Spleen (tissue), 13 donors: ENCODE measurements around the gene DUSP22. TPM values are rescaled to one million over a fixed set of nuclear protein-coding genes. Genes with fewer than 3 reads are reported as not detected.
"Not testable (repeated sequence)": the region's sequence is repeated elsewhere in the genome, so short reads cannot be mapped to it uniquely, and the experiment has no call there.

Experiments used
- DNase-seq: peaks from one replicate; pipeline ENCODE4 v3.0.0-alpha.2; 2020
- H3K27ac ChIP-seq, 8 donors: fragments of 200-600 bp; sonication (generic) in 7 of 8; 1 replicate in 4 of 8; 2 replicates in 4 of 8; pipeline versions ENCODE4 v1.5.0 to v1.8.0; 2016 to 2021; ENCODE audit warnings: inconsistent platforms in 4 of 8, mild to moderate bottlenecking in 4 of 8, moderate library complexity in 1 of 8
- H3K27me3 ChIP-seq, 7 donors: fragments of 200-600 bp; sonication (generic) in 6 of 7; replicated peaks in 1 of 7; 1 replicate in 4 of 7; 2 replicates in 3 of 7; pipeline versions ENCODE4 v1.5.0 to v1.8.0; 2016 to 2021; ENCODE audit warnings: inconsistent platforms in 3 of 7, mild to moderate bottlenecking in 1 of 7
- H3K36me3 ChIP-seq, 6 donors: fragments of 200-600 bp; sonication (generic) in 5 of 6; 1 replicate in 4 of 6; 2 replicates in 2 of 6; pipeline versions ENCODE4 v1.5.0 to v1.8.0; 2016 to 2021; ENCODE audit warnings: inconsistent platforms in 2 of 6
- H3K4me1 ChIP-seq, 6 donors: fragments of 200-600 bp; sonication (generic) in 5 of 6; 1 replicate in 3 of 6; 2 replicates in 3 of 6; pipeline versions ENCODE4 v1.5.0 to v1.8.0; 2016 to 2021; ENCODE audit warnings: inconsistent platforms in 3 of 6
- H3K4me3 ChIP-seq, 8 donors: fragments of 200-600 bp; sonication (generic) in 7 of 8; 1 replicate in 4 of 8; 2 replicates in 4 of 8; pipeline versions ENCODE4 v1.5.0 to v1.8.0; 2016 to 2021; ENCODE audit warnings: inconsistent platforms in 4 of 8, mild to moderate bottlenecking in 4 of 8, moderate library complexity in 2 of 8
- H3K9me3 ChIP-seq, 8 donors: fragments of 200-600 bp; sonication (generic) in 7 of 8; 1 replicate in 4 of 8; 2 replicates in 4 of 8; pipeline versions ENCODE4 v1.5.0 to v1.8.0; 2016 to 2021; ENCODE audit warnings: inconsistent platforms in 4 of 8
- POLR2A ChIP-seq, 3 donors: fragments of 450-650 bp; IDR thresholded peaks; one replicate each; pipeline ENCODE4 v1.5.1; 2017; ENCODE audit warnings: antibody characterized with exemption in 3 of 3, mild to moderate bottlenecking in 1 of 3
- POLR2AphosphoS5 ChIP-seq, 3 donors: sonication (generic); formaldehyde crosslinking; IDR thresholded peaks; one replicate each; pipeline ENCODE4 v1.5.1; 2017; ENCODE audit warnings: antibody characterized with exemption in 3 of 3
- WGBS, 5 donors: extraction: QIAGEN DNeasy Blood & Tissue Kit in 3 of 5; methylation state at CpG; one replicate each; pipeline versions ENCODE4 v1.1.5 to v1.1.7; 2013 to 2018; 5-methylcytosine and 5-hydroxymethylcytosine counted together
- intact Hi-C: fragments of 100-400 bp; cut with DNase I; formaldehyde crosslinking; loops from one replicate; pipeline ENCODE4 v1.15.0; 2023; ENCODE audit warnings: low total_unique reads
- long read RNA-seq, 2 donors: transcript quantifications; one replicate each; lab custom pipeline, GENCODE V29; 2026
- polyA plus RNA-seq, 3 donors: library from polyadenylated mRNA; stranded (reverse); fragments of 200-250 nt; gene quantifications; one replicate each; pipeline ENCODE4 v1.2.1, GENCODE V29; 2013
- total RNA-seq, 7 donors: library from RNA; depleted of rRNA in 3 of 7; stranded (reverse); fragments of >200 nt in 3 of 7; fragmentation: NEBNext Ultra II Directional in 4 of 7; extraction: Animal tissue kit (Norgen Biotek cat#: 25700) in 4 of 7; gene quantifications; one replicate each; pipeline versions ENCODE4 v1.1.0 to v1.2.1, GENCODE V29; 2016 to 2021
- TF ChIP-seq, protein P1 (sequence below), 11 experiments: fragments of 200-600 bp in 7 of 11; fragments of 450-650 bp in 4 of 11; sonication (generic) in 4 of 11; IDR thresholded peaks in 8 of 11; conservative IDR thresholded peaks in 3 of 11; 1 replicate in 7 of 11; 2 replicates in 4 of 11; pipeline versions ENCODE4 v1.4.0 to v1.8.0; 2016 to 2021; ENCODE audit warnings: antibody characterized with exemption in 11 of 11, inconsistent platforms in 4 of 11, mild to moderate bottlenecking in 1 of 11
- donor health status: healthy with polysubstance abuse.
- donor health status: DM: no; HTN: no; CAD: no; lungs with moderate emphysema.
- donor health status: DM: no; HTN: no; CAD: no.
- donor health status: Bipolar disorder and iron deficiency.
- donor health status: healthy.
- donor health status: DM: no; HTN: no; CAD: no.
- donor health status: DM: yes; HTN: yes; CAD: no.

The DUSP22 gene
- total RNA-seq (100 to 1,000 TPM in 1 of 7 donors, 10 to 100 TPM in 6; 60.5 to 120 (median 75.5) TPM), polyA plus RNA-seq (10 to 100 TPM; 41.2 to 65.7 (median 46.8) TPM)
- long read RNA-seq, donor 1, partial matches to known transcripts: 0 of 10 reads
- long read RNA-seq, donor 1, other reads (novel, unspliced or antisense): 0 of 10 reads
- long read RNA-seq, donor 2, partial matches to known transcripts: 0 of 9 reads
- long read RNA-seq, donor 2, other reads (novel, unspliced or antisense): 0 of 9 reads

DNA sequence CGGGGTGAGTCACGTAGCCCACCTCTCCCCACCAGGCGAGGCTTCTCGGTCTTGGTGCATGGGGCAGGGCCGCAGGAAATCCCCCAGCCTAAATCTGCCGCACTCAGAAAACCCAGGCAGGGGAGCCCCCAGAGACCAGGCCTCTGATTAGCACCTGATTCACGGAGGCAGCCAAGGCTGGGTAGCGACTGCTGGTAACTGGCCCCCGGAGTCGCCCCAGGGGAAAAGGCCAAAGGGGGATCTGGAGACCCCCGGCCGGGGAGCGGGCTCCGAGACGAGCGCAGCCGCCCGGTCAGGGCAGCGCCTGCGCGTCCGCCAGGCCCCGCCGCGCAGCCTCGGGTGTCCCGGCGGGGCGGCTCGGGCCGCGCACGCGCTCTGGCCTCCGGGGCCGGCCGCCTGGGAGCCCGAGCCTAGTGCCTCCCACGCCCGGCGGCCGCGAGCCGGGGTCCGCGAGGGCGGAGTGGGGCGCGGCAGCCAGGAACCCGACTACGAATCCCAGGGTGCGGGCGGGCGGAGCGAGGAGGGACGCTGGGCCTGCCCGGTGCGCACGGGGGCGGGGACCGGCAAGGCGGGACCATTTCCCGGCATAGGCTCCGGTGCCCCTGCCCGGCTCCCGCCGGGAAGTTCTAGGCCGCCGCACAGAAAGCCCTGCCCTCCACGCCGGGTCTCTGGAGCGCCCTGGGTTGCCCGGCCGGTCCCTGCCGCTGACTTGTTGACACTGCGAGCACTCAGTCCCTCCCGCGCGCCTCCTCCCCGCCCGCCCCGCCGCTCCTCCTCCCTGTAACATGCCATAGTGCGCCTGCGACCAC, at the start of gene DUSP22:
DUSP22 (plus strand) TSS at position 791 of the 809 bp plus-strand sequence. CDS start 53 bp downstream, outside the sequence.
- Histone ChIP-seq H3K4me3 (peak within 1 kb of the TSS; percentile 43 to 74 (median 56)), H3K4me1 (peaks cover 42 to 88% (median 78%) of the 10 kb centered on the region in 6 donors), H3K27me3 (no peaks in the 10 kb centered on the region), H3K9me3 (no peaks in the 10 kb centered on the region), H3K36me3 (no peaks in the 10 kb centered on the region), H3K27ac (peak within 1 kb of the TSS; percentile 91 to 98 (median 97))
- intact Hi-C loops: no loop called here
- WGBS, 5 donors: 15 to 32% (median 25%) methylated on average over 46 to 85 of the region's 85 CpGs
- peak; percentile 97 for DNase-seq
- TF ChIP-seq, protein P1, sequence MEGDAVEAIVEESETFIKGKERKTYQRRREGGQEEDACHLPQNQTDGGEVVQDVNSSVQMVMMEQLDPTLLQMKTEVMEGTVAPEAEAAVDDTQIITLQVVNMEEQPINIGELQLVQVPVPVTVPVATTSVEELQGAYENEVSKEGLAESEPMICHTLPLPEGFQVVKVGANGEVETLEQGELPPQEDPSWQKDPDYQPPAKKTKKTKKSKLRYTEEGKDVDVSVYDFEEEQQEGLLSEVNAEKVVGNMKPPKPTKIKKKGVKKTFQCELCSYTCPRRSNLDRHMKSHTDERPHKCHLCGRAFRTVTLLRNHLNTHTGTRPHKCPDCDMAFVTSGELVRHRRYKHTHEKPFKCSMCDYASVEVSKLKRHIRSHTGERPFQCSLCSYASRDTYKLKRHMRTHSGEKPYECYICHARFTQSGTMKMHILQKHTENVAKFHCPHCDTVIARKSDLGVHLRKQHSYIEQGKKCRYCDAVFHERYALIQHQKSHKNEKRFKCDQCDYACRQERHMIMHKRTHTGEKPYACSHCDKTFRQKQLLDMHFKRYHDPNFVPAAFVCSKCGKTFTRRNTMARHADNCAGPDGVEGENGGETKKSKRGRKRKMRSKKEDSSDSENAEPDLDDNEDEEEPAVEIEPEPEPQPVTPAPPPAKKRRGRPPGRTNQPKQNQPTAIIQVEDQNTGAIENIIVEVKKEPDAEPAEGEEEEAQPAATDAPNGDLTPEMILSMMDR (IDR thresholded peaks at IDR 0.05 in 8 of 11, conservative IDR thresholded peaks at IDR 0.05 in 3 of 11): peak in 1 of 11 experiments; percentile 24
- TF ChIP-seq POLR2A (IDR thresholded peaks at IDR 0.05) (peak in 2 of 3 donors; percentile 25 to 83), POLR2AphosphoS5 (IDR thresholded peaks at IDR 0.05) (peak; percentile 81 to 88 (median 87))

DNA sequence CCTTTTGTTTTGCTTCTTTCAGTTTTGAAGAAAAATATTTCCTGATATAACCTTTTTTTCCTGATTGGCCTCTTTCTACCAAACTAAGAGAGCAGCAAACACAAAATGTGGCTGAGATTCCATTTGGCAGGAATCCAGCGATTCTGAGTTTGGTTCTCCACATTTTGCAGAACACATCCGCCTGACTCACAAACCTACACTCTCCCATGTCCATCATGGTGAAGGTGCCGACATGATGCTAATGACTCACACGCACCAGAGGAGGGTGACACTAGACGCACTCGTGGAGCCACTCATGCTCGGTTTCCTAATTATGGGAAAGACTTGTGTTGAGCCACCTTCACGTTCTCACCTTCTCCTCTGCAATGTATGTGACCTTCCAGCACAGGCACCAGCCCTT, 45.9 kb upstream of the DUSP22 start:
- TF ChIP-seq, protein P1 (IDR thresholded peaks at IDR 0.05 in 8 of 11, conservative IDR thresholded peaks at IDR 0.05 in 3 of 11): no peak
- TF ChIP-seq POLR2A (IDR thresholded peaks at IDR 0.05) (no peak), POLR2AphosphoS5 (IDR thresholded peaks at IDR 0.05) (no peak)
- H3K4me3 ChIP-seq: no peak overlapping the region
- H3K4me1 ChIP-seq: peaks cover 0 to 15% (median 3%) of the 10 kb centered on the region in 6 donors
- DNase-seq: no peak
- 76 to 94% (median 87%) methylated on average over 8 of the region's 8 CpGs for WGBS, 5 donors
- peaks cover 0 to 10% (median 5%) of the 10 kb centered on the region in 8 donors for H3K9me3 ChIP-seq
- intact Hi-C loops: no loop called here
- no peak overlapping the region for H3K27ac ChIP-seq
- no peaks in the 10 kb centered on the region for H3K36me3 ChIP-seq
- H3K27me3 ChIP-seq: no peaks in the 10 kb centered on the region

- H3K27me3 ChIP-seq: no peaks in the 10 kb centered on the region
- 76 to 88% (median 80%) methylated on average over 5 of the region's 5 CpGs for whole genome bisulfite sequencing, 5 donors
- intact Hi-C loops: no loop called here
- no peak for DNase-seq
- H3K36me3 ChIP-seq: no peaks in the 10 kb centered on the region
- TF ChIP-seq, protein P1 (IDR thresholded peaks at IDR 0.05 in 8 of 11, conservative IDR thresholded peaks at IDR 0.05 in 3 of 11): no peak
- TF ChIP-seq POLR2AphosphoS5 (IDR thresholded peaks at IDR 0.05) (no peak), POLR2A (IDR thresholded peaks at IDR 0.05) (no peak)
- H3K27ac ChIP-seq: no peak overlapping the region
- peaks cover 0 to 22% (median 3%) of the 10 kb centered on the region in 6 donors for H3K4me1 ChIP-seq
- no peak overlapping the region for H3K4me3 ChIP-seq
- H3K9me3 ChIP-seq: peaks cover 0 to 10% (median 5%) of the 10 kb centered on the region in 8 donors
These were observed 44.9 kb upstream of the DUSP22 start for GRCh38 chr6:247351-247750.

GRCh38 chr6:248046-248445, 44.2 kb upstream of the DUSP22 start:
- intact Hi-C loops, H3K9me3 ChIP-seq, H3K27ac ChIP-seq, H3K4me3 ChIP-seq, H3K27me3 ChIP-seq, DNase-seq, H3K36me3 ChIP-seq: not testable (repeated sequence)
- peaks cover 0 to 29% (median 9%) of the 10 kb centered on the region in 6 donors for H3K4me1 ChIP-seq
- WGBS, 5 donors: 65 to 83% (median 82%) methylated on average over 6 of the region's 6 CpGs
